Upper lobe of left lung (tissue), 4 donors: ENCODE data around the gene CAPN6.

ENCODE experiments used
- EP300 ChIP-seq, 4 donors: sonication (generic); formaldehyde crosslinking; IDR thresholded peaks; one replicate each; pipeline ENCODE4 v1.5.1; 2017; ENCODE audit warnings: antibody characterized with exemption in 4 of 4, control low read depth in 2 of 4
- POLR2AphosphoS5 ChIP-seq, 2 donors: sonication (generic); formaldehyde crosslinking; IDR thresholded peaks; one replicate each; pipeline ENCODE4 v1.5.1; 2017; ENCODE audit warnings: antibody characterized with exemption in 2 of 2

DNA sequence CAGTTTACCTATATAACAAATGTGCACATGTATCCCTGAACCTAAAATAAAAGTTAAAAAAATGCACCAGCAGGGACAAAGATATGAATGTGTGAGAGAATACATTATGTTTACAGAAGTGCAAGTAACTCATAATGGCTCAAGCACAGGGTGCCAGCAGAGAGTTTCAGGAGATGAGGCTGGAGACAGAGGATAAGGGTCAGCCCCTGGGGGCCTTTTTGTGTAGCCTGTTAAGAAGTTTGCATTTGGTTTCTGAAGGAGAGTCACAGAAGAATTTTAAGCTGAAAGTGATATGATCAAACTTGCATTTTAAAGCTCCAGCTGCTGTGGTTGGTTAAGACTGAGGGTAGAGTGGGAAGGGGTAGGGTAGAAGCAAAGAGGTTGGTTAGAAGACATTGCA is 48.6 kb upstream of the CAPN6 start:
- TF ChIP-seq EP300 (IDR thresholded peaks at IDR 0.05) = no peak
- no peak for TF ChIP-seq POLR2AphosphoS5 (IDR thresholded peaks at IDR 0.05)
